HG03460 (cell line): ENCODE results near the gene PSMA2.
"Not testable (repeated sequence)": the region's sequence is repeated elsewhere in the genome, so short reads cannot be mapped to it uniquely, and the experiment has no call there.

Experiments used
- ATAC-seq: cut with Tn5 transposase; IDR thresholded peaks from one replicate; pipeline ENCODE4 v1.9.1; 2021; ENCODE audit not compliant: unreplicated experiment

The PSMA2 gene

GRCh38 chr7:42910306-42910705 lies 21.7 kb downstream of the PSMA2 start:
- ATAC-seq, result no peak

- no peak for ATAC-seq
Measured at GRCh38 chr7:42907316-42907715, 24.7 kb downstream of the PSMA2 start.

DNA sequence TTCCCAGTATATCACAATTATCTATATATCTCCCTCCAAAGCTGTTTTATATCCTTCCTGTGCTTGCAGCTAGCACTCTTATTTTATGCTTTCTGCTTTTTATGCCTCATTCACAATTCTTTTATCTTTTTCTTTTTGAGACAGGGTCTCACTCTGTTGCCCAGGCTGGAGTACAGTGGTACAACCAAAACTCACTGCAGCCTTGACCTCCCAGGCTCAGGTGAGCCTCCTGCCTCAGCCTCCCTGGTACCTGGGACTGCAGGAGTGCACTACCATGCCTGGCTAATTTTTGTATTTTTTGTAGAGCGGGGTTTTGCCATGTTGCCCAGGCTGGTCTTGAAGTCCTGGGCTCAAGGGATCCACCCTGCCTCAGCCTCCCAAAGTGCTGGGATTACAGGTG lies 25.8 kb downstream of the PSMA2 start:
- no peak for ATAC-seq

GRCh38 chr7:42902331-42902730 lies 29.6 kb downstream of the PSMA2 start:
- no peak for ATAC-seq

DNA sequence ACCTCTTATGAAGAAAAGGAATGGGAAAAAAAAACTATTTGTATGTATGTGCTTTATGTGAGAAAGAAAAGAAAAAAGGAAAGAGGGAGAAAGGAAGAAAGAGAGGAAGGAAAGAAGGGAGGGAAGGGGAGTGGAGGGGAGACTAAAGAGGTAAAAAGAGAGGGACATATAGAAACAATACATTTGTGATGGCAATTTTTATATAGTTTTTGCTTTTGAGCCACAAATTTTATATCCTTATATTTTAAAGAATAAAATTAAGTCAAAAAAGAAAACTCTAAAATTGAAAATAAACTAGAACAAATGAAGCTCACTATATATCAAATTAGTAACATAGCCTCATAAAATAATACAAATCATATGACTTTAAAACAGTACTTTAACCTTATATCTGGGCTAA lies 31.1 kb downstream of the PSMA2 start:
- ATAC-seq, result no peak

DNA sequence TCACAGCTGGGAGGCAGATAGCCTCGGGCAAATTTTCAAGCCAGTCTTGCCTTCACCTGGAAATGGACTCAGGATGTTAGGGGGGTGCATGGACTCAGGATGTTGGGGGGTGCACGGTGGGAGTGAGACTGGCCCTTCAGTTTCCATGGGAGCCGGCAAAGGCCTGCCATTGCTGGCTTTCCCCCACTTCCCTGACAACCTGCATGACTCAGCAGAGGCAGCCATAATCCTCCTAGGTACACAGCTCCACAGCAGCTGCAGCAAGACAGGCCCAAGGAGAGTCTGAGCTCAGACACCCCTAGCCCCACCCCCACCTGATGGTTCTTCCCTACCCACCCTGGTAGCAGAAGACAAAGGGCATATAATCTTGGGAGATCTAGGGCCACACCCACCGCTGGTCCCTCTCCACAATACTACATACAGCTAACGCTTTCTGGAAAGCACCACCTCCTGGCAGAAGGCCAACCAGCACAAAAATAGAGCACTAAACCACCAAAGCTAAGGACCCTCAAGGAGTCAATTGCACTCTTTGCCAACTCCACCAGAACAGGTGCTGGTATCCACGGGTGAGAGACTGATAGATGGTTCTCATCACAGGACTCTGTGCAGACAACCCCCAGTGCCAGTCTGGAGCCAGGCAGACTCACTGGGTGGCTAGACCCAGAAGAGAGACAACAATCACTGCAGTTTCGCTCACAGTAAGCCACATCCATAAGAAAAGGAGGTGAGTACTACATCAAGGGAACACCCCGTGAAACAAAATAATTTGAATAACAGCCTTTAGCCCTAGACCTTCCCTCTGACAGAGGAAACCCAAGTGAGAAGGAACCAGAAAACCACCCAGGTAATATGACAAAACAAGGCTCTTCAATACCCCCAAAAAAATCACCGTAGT lies 38.4 kb downstream of the PSMA2 start:
- ATAC-seq, result no peak

DNA sequence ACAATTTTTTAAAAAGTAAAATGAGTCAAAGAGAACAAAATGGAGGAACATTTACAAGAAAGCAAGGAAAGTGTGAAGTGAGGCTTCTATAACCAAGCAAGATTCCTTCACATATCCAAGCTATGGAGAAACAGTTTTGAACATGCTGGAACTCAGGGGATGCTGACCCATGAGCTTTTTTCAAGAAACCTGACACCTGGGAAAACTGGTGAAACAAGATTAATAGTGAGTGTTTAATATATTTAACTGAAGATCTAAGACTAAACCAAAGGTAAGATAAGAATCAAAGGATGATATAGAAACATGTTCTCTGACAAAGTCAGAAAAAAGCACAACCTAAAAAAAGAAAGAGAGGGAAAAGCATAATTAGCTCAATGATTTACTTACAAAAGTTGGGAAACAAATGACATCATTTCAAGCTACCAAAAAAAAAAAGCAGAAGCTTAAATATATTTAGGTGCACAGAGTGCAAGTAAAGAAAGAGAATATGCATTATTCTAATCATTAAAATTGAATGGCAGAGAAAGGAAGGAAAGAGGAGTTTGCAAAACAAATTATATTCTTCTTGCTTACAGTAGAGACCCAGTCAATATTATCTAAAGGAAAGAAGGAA lies 45.0 kb downstream of the PSMA2 start:
- ATAC-seq, result no peak

GRCh38 chr7:42886129-42886528 lies 45.8 kb downstream of the PSMA2 start:
- ATAC-seq, result no peak

- not testable (repeated sequence) for ATAC-seq
Measured at GRCh38 chr7:42885183-42885582, 46.8 kb downstream of the PSMA2 start.

DNA sequence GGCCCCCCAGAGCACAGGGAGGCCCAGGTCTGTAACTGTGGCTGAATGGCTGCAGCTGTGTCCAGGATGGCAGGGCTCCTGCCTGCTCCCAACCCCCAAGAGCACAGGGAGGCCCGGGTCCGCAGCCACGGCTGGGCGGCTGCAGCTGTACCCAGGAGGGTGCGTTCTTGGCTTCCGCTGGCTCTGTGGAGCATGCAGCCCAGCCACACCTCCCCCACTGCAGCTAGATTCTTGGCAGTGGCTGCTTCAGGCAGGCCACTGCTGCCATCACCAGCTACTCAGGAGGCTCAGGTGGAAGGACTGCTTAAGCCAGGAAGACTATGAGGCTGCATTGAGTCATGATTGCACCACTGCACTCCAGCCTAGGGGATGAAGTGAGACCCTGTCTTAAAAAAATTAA lies 48.0 kb downstream of the PSMA2 start:
- ATAC-seq, result peak; percentile 58

DNA sequence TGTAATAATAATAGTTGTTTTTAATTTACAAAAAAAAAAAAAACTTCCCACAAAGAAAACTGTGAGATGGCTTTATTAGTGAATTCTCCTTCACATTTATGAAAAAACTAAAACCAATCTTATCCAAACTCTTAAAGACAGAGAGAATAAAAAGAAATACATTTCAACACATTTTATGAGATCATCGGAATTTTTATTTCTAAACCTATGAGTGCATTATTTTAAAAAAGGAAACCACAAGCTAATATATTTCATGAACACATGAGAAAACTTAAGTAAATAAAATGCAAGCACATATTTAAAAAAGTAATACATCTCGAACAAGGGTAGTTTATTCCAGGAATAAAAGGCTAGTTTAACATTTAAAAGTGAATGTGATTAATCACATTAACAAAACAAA lies 51.6 kb downstream of the PSMA2 start:
- no peak for ATAC-seq

GRCh38 chr7:42878303-42878702 lies 53.7 kb downstream of the PSMA2 start:
- no peak for ATAC-seq

- no peak for ATAC-seq
Measured at GRCh38 chr7:42877862-42878261, 54.1 kb downstream of the PSMA2 start.

DNA sequence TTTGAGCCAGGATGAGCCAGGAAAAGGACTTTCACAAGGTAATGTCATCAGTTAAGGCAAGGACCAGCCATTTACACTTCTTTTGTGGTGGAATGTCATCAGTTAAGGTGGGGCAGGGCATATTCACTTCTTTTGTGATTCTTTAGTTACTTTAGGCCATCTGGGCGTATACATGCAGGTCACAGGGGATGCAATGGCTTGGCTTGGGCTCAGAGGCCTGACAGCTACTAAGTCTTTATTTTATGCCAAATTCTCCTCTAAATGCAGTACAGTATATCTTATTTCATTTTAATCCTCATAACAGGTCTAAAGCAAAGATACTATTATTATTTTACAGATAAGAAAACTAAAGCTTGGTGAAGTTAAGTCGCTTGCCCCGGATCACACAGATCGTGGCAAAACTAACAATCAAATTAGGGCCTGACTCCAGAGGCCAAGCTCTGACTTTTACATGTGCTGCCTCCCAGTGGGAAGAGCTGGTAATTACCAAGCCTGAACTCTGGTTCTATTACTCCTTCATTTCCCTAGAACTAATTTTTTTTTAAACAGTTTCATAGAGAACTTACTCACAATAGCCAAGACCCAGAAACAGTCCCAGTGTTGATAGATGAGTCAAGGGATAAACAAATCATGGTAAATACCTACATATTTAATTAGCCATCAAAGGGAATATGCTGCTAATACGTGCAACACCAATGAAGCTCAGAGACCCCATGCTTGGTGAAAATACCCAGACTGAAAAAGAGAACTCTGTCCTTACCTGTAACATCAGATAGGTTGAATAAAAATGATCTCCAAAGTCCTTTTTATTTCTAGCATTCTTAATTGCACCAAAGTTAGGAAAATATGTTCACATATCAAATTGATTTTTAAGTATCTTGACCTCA lies 55.5 kb downstream of the PSMA2 start:
- ATAC-seq, result peak; percentile 84

DNA sequence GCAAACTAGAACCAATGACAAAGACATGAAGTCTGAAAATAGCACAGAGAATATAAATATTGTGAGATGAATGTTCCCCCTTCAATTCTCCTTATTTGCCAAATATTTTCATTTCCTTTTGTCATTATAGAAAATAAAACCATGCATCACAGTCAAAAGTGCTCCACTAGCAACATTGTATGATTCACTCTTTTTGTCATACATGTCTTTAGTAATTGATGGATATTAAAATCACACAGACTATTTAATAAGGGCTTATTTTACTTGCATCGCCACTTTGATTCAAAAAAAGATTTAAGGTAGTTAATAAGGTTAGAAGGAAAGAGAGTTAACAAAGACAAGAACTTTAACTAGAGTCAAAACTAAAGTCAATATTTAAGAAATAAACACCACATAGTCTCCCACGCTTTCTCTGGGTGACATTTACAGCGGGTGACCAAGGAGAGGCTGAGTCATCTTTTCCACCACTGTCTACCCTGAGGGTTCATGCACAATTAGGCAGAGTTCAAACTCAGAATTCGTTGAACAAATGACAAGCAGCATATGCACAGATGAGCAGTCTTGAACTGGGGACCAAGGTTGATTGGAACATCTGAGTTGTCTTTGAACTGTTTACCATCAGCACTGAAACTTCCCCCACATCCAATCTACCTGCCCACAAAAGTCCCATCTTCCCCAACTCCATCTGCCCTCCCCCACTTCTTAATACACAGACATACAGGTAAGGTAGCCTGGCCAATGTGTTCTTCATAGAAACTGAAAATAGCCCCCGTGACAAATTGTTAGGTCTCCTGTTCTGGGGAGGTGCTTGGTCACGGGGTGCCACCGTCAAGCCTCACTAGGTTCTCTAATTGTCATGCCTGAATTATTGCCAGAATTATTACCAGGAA lies 62.6 kb downstream of the PSMA2 start:
- peak; percentile 93 for ATAC-seq

GRCh38 chr7:42868480-42868879 lies 63.5 kb downstream of the PSMA2 start:
- ATAC-seq, result no peak
